ENCODE measurements around the gene SLC11A2.
A peak's percentile ranks its signal among the peaks of the same experiment; 100 is the strongest.
"Not testable (repeated sequence)": the region's sequence is repeated elsewhere in the genome, so short reads cannot be mapped to it uniquely, and the experiment has no call there.

SLC11A2 gene

DNA sequence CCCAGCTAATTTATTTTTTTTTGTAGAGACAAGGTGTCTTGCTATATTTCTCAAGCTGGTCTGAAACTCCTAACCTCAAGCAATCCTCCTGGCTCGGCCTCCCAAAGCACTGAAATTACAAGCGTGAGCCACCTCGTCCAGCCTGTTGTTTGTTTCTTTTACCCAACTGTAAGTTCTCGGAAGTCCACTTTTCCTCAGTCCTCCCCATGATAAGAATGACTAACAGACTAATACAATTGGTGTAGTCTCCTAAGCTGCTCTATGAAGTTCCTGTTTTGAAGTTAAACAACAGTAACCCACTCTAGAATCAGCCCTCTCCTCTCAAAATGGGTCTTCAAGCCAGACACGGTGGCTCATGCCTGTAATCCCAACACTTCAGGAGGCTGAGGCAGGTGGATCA, 37.3 kb downstream of the SLC11A2 start:
- DNase-seq: no peak

DNA sequence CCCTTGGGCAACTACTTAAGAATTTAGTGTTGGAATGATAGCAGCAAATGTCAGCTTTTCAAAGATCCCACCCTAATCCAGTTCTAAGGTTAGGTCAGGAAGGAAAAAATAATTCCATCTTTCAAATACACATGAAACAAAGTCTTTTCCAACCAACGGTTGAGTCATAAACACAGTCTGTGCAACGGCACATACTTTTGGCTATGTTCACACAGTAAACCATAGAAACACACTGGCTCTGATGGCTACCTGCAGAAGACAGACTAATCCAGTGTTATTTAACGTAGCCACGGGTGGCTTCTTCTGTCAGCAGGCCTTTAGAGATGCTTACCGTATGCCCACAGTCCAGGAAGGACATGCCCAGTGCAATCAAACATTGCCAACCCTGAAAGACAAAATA, 38.1 kb downstream of the SLC11A2 start:
- DNase-seq: no peak

DNA sequence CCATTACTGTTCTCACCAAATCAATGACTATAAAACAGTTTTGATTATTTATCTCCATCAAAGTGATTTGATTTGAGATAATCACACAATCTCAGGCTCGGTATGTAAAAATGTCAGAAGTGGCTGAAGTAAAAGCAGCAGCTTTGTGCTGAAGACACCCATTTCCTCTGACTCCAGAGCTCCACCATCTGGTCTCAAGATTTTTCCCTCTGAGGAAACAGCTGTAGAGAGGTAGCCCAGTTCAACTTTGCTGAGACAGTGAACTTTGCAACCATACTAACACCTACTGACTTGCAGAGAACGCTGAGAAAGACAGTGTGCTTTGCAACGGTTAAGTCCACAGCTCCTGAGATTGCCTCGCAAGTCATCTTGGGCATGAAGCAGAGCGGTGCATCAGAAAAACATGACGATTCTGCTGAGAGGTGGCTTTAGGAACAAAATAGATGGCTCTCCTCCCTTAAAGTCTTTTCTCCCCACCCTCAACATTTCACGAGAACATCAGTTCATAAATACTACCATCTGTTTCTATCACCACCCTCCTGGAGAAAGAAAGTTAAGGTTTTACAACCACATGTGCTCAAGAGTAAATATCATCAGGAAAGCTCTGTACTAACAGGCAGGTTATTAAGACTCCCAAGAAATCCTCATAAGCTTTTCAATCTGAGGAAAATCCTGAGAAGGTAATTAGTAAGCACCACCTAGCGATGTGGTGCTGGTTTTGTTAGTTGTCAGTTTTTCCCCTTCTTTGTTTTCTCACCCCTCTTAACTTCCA, 39.0 kb downstream of the SLC11A2 start:
- DNase-seq: peak; percentile 8

DNA sequence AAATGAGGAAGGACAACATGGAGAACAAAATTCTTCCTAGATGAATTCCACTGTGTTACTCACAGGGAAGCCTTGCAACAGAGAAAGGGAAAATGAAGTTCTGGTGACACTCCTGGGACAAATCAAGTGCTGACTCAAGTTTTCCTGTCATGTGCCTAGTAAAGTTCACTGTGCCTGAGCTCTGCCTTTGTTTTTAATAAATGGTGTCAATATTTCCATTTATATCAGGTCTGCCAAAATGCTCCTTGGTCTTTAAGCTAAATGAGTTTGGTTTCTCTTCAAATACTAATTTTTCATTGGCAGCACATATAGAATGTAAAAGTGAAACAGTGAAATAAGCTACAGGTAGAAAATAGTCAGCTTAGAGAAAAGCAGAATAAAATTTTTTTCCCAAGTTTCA, 40.9 kb downstream of the SLC11A2 start:
- no peak for DNase-seq

DNA sequence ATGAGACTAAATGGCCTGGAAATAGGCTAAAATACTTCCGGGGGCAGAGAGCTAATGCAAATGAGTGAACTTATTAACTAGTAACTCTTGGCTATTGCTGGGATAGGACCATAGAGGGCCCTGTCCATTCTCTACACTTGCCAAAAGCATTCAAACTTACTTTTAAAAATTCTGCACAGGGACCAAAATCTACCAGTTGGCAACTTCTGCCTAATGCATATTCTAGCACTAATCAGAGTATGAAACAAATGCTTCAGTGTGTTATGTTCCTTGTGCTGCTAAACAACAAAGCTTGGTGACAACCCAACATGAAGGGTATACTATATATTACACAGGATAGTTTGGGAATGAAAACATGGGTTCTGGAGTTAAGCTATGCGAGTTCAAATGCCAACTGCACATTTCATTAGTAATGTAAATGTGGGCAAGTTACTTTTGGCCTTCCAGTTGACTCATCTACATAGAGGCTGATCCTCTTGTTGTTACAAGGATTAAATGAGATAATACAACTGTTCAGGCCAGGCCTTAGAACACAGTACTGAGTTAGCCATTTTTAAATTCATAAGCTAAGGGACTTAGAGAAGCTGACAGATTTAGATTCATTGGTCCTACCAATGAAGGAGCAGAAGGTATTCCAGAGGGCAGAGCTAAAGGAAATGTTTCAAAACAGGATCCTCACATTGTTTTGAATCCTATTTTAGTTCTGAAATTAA, 41.4 kb downstream of the SLC11A2 start:
- DNase-seq: no peak

DNA sequence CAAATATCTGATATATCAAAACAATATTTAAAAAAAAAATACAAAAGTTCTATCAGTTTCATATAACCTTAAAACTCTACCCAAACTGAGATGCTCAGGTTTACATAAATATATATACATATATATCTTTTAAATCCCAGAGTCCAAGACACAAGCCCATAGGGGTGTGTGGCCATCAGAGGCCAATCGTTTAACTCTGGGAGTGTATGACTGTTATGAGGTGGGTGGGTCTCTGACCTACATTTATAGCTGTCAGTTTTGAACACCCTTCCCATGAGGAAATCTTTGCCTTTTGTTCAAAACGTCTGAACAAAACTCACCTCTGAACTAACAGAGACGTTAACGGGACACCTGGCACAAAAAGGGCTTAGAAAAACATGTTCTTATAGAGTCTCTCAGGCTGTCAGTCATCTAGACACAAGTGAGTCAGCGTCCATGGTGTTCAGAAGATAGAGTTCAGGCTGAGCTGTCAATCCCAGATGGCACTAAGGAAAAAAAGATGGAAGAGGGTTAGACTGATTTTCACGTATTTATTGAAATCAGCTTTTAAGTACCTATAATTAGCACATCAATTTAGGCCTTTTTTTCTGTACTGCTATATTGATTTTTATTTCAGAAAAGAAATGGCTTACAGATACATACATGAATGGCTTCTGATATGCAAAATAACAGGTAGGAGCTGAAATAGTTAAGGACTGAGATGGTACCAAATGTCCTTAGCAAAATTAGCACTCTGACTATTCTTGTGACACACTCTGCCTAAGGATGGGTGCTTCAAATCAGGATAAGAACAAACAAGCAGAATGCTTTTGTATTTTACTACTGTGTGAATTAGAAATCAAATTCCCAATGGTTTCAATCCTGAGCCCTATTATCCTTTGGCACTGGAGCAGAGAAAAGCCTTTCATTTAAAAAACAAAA, 44.6 kb downstream of the SLC11A2 start:
- DNase-seq: no peak

DNA sequence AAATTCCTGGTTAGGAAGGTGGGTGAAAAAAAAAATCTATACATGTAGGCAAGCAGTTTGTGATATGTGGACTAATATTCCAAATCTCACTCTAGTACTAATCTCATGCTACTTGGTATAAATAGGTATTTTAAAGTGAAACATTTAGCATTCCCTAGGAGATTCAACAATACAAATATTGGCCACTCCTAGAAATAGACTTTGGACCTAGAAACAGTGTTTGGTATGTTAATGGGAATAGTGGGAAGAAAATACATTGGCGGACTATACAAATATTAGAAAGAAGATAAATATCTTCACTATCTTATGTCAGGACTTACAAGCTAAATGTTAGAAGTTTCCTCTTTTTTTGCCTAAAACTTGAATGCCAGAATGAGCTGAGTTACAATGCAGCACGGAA, 45.6 kb downstream of the SLC11A2 start:
- no peak for DNase-seq

DNA sequence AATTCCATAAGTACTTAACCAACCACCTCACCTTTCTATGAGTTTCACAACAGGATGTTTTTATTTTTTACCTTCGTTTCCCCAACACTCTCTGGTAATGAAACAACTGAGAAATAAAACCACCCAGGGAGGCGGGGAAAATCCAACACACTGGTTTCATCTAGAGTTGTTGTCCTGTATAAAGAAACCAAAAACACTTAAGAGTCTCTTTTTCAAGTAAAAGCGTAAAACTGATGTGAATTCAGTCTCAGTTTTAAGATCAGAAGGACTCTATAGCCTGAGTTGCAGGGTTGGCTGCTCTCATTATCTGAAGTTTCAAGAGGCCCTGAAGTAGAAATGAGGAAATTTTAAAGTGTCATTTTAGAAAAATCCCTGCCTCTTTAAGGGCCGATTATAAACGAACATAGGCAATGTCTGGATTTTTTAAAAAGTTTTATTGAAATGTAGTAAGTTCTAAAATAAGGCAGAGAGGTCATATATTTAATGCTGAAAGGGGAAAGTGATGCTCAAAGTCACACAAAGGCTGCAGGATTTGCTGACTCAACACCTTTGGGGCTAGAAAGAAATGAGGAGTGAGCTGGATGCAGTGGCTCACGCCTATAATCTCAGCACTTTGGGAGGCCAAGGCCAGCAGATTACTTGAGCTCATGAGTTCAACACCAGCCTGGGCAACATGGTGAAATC, 46.7 kb downstream of the SLC11A2 start:
- DNase-seq: no peak

DNA sequence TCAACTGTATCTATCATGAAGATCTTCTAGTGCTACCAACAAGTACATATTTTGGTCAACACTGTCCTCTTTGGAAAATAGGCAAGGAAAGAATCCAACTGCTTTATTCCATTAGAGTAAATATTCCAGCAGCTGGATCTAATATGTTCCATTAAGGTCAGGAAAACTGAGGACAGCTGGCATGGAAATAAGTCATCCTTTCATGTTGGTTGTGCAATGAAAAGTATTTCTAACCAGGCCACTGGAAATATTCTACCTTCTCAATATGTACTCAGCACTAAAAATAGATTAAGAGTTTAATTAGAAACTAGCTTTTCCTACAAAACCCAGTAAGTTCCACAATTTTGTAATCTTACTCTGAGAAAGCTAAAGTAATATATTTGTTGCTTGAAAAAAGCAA, 54.2 kb downstream of the SLC11A2 start:
- DNase-seq: no peak

DNA sequence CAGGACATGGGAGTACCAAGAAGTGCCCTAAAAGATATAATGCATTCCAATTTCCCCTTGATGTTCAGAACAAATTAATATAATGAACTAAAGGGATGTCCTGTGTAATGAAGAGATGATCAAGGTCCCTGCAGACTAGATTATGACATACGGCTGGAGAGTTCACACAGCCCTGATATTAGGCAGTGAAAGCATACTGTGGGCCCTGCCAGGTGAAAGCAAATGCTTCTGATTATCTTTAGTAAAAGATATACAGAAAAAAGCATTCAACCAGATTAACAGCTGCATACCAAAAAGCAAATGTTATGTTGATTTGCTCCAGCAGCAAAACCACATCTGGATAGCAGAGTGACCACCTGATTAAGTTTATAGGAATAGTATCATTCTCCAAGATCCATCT, 61.8 kb downstream of the SLC11A2 start:
- DNase-seq: no peak

DNA sequence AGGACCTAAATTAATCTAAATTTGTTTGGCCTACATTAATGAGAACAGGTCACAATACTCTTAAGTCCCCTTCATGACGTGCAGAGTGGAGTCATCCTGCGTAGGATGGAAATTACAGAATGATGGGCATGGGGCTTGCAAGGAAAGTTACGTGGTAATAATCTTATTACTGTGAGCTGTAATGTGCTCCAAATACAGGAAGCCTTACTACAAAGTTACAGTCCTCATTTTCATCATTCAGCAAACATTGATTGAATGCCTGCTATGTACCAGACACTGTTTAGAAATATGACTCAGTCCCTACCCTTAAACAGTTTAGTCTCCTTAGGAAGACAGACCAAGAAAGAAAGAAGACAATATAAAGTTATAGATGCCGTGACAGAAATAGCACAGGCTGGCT, 64.5 kb downstream of the SLC11A2 start:
- DNase-seq: no peak

DNA sequence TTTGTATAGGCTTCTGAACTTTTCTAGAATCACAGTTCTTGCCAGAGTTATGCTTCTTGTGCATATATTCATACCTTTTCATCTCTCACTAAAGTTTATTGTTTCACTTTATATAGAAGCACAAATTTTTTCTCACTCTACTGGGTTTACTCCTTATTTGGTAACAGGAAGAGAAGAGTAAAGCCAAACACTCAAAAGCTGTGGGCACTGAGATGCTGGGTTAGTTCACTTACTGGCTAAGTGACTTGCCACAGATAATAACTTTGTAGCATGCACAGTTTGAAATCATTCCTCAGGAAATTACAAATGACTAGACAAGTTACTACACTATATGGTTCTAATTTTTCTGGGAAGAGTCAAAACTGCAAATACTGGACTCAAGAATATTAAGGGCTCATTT, 66.1 kb downstream of the SLC11A2 start:
- no peak for DNase-seq

DNA sequence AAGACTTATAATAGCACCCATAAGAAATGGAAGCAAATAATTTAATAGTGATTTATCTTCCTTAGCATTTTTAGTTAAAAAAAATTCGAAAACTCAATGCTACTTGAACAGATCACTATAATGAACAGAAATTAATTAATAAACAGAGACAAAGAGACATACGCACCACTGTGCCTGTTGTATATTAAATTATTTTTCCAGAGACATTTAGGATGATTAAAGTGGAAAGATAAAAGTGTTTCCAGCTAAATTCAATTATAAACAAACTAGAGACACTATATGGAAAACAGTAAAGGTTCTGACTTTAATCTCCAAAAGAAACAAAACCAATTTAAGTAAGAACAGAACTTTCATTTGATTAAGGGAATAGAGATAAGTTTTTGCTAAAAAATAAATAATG, 70.5 kb downstream of the SLC11A2 start:
- DNase-seq: no peak

DNA sequence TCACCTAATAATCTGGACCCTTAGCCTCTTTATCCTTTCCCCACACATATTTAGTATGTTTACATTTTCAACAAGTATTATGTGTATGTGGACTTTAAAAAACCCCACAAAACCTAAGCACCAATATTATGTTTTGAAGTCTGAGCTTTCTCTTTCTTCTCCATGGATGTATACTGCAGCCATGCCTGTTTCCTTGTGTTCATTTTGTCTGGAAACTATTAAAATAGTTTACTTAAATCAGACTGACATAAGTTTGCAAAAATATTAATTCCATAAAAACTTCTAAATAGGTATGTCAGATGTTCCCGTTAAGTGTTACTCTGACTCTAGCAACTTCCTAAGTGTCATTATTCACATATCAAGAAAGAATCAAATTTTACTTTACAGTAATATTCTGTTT, 70.9 kb downstream of the SLC11A2 start:
- DNase-seq: no peak

DNA sequence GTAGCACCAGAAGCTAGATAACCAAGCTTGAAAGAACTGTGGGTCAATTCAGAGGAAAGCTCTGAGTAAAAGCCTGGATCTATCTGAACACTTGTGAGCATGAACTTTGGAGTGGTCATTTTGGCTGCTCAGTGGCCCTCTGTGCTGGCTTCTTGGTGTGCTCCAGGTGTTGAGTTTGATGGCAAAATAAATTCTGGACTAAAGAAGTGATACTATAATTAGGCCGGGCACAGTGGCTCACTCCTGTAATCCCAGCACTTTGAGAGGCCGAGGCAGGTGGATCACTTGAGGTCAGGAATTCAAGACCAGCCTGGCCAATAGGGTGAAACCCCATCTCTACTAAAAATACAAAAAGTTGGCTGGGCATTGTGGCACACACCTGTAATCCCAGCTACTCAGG, 71.4 kb downstream of the SLC11A2 start:
- not testable (repeated sequence) for DNase-seq

DNA sequence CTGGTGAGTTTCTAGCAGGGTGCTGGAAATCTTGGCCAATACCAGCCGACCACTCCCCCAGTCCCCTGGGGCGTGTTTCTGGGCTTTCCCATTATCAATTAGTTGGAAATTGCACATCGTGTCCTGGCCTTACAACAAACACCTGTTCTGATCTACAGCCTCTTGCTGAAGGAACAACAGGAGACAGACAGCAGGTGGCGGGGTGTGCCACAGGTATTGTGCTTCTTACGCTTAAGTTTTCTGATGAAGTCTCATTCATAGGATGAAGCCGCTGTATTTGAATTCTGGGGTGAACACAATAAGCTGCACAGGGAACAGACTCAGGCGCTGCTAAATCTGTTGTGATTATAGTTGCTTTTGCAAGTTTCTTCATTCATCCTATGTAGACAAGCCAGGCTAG, 73.1 kb downstream of the SLC11A2 start:
- no peak for DNase-seq

DNA sequence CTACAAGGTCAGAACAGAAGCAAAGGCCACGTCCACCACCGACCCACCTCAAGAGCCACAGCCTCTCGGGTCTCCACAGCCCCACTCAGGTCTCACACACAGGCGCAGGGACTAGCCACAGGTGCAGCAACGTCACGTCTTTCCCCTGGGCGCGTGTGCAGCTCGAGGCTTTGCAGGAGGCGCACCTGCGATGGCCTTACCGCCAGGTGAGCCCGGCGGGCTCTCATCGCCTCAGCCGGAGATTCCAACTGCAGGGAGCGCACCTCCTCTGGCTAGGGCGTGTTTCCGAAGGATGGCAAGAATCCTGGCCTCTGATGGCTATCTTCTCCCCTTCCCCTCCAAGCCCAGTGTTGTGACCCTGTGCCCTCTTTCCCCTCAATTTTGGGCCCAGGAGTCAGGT, 73.7 kb downstream of the SLC11A2 start, which contains the start of gene HIGD1C:
Gene HIGD1C (plus strand): TSS at position 35 of the 400 bp plus-strand sequence. CDS start 1,455 bp downstream, outside the sequence.
- DNase-seq: no peak

DNA sequence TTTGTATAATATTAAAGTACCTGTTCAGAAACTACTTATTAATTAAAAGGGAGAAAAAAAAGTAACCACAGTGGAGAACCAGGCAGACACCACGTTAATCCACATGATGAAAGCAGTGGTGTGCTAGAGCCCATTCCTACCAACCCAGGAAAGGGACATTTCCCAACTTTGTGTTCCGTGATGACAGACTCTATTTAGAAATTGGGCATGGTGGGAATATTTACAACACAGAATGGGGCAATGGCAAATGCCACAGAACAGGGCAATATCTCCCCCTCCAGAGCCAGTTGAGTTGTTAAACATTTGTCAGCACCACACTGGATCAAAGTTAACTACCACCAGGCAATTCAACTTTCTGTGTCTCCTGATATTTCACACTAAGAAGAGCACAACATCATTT, 75.1 kb downstream of the SLC11A2 start:
- no peak for DNase-seq

DNA sequence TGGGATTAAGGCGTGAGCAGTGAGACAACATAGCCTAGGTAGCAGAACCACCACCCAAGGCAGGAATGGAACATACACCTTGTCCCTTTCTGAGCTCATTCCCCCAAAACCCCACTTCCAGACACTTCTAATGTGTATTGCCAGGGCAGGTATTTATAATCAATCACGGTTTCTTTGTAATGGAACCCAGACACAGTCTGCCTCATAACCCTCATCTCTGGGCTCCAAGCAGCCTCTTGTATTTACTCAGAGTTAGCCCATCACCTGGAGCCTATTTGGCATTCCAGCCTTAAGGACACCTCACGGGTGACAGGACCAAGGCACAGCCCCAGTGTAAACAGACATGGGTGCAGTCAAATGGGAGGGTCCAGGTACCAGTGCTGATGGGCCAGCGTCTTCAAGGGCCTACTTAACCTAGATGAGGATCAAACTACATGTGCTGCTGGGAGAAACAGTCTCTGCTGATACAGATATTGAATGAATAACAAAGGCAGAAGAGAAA, 76.3 kb downstream of the SLC11A2 start:
- DNase-seq: no peak

DNA sequence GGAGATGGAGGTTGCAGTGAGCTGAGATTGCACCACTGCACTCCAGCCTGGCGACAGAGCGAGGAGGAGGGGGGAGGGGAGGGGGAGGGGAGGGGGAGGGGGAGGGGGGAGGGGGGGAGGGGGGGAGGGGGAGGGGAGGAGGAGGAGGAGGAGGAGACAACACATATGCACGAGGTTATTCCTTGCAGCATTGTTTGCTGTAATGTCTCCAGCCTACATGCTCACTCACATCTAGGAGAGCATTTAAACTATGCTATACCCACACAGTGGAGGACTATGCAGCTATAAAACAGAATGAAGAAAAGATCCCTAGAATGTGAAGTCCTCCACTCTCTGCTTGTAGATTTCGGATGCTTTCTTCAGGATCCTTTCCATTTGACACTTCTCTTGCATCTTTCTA, 77.4 kb downstream of the SLC11A2 start:
- no peak for DNase-seq

DNA sequence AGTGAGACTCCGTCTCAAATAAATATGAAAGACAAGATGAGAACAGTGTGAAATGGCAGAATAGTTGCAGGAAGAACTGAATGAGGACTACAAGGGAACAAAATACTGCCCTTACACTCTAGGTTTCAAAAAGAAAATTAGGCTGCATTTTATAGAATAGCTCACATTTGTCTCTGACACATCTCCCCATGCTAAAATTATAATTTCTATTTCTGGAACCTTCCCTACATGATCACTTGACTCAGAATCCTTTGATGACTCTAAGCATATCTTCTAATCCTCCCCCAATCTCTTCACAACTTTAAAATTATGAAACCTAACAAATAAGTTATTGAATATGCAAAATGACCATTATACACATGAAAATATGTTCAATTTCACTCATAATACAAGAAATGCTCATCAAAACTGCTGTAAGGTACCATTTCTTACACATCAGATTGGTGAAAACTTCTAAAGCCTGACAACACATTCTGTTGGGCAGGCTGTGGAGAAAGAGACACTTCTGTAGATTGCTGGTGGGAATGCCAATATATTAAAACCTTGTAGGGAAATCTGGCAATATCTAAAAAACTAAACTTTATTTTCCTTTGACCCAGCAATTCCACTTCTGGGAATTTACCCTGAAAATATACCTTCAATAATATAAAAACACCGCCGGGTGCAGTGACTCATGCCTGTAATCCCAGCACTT, 78.1 kb downstream of the SLC11A2 start:
- no peak for DNase-seq

DNA sequence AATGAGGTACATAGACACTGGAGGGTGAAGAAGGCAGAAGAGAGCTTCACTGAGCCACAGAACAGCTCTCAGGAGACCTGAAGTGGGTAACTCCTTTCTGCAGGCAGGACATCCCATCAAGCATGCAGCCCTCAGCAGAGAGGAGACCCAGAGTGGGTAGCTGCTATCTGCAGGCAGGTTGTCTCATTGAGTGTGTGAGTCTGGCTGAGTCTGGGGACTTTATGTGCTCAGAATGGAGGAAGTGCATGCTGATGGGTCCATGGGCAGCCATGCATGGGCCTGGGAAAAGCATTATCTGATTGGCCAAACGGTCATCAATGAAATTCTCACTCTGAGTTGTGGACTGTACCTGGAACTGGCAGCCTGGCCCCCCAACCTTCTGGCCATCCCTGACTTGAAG, 88.5 kb downstream of the SLC11A2 start:
- no peak for DNase-seq

All from NCI-H1694 (cell line).